ENCODE results near the gene RBMS2. TPM values are rescaled to one million over a fixed set of nuclear protein-coding genes. Genes with fewer than 3 reads are reported as not detected.

The RBMS2 gene
- polyA plus RNA-seq, 1 donor (not counting 4 experiments of a cell fraction or from before 2014, with no cell fraction given): 64.5 TPM

GRCh38 chr12:56585098-56585497, 63.5 kb downstream of the RBMS2 start:
- no peak for FAIRE-seq
- peaks cover 29% of the 10 kb centered on the region for H3K4me1 ChIP-seq (ENCODE audit: control insufficient read depth, extremely low read depth, insufficient read depth, low read length)
- dilution Hi-C loops (cut with MboI; ENCODE audit: extremely low pct_ligation_motif_present, low sequenced_read_pairs): no loop called here

DNA sequence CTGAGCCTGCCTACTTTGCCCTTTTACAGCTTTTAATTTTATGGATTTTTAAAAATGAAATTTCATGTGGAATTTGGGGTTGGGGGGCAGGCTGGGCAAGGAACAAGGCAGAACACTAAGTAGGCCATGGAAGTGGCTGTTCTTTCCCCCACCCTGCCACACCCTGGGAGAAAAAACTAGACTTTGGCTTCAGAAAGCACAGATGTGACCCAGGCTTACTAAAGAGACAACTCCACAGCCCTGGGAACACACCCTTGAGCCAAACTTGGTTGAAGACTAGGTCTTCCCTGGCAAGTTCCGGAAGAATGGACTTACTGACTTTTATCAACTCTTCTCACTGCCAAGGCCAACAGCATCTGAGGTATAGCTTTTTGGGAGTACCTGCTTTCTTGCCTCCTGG, 68.2 kb downstream of the RBMS2 start:
- Histone ChIP-seq H3K9ac (ENCODE audit: control insufficient read depth, extremely low read depth, insufficient read depth, low read length) (no peak overlapping the region), H3K27ac (ENCODE audit: control insufficient read depth, insufficient read depth, low read length) (no peak overlapping the region), H3K9me3 (ENCODE audit: control insufficient read depth, low read depth, low read length) (no peaks in the 10 kb centered on the region), H3K36me3 (ENCODE audit: control insufficient read depth in 2 of 2, extremely low read depth in 1 of 2, insufficient read depth in 2 of 2, low read length in 2 of 2) (peaks cover 34 to 39% of the 10 kb centered on the region in 2 experiments), H4K20me1 (ENCODE audit: control insufficient read depth, extremely low read depth, insufficient read depth, low read length) (no peaks in the 10 kb centered on the region), H3K4me3 (ENCODE audit: control insufficient read depth in 2 of 3, extremely low read depth in 1 of 3, insufficient read depth in 2 of 3, low read depth in 1 of 3, low read length in 3 of 3) (no peak overlapping the region), H2AFZ (ENCODE audit: control insufficient read depth, low read length) (no peak overlapping the region), H3K79me2 (ENCODE audit: control insufficient read depth, insufficient read depth, low read length) (no peaks in the 10 kb centered on the region), H3K4me1 (ENCODE audit: control insufficient read depth, extremely low read depth, insufficient read depth, low read length) (peaks cover 8% of the 10 kb centered on the region), H3K4me2 (ENCODE audit: control insufficient read depth, extremely low read depth, insufficient read depth, low read depth, low read length) (no peak overlapping the region), H3K27me3 (ENCODE audit: control insufficient read depth, extremely low read depth, insufficient read depth, low read length) (no peaks in the 10 kb centered on the region), H3K9me1 (ENCODE audit: control insufficient read depth, extremely low read depth, insufficient read depth, low read length) (no peaks in the 10 kb centered on the region)
- DNase-seq (ENCODE audit: low read depth, low spot score) (no peak), FAIRE-seq (no peak)
- dilution Hi-C loops (cut with MboI; ENCODE audit: extremely low pct_ligation_motif_present, low sequenced_read_pairs): no loop called here
- no peak for TF ChIP-seq EZH2 (IDR thresholded peaks at IDR 0.05; ENCODE audit: low read length)
- TF ChIP-seq, protein P1, sequence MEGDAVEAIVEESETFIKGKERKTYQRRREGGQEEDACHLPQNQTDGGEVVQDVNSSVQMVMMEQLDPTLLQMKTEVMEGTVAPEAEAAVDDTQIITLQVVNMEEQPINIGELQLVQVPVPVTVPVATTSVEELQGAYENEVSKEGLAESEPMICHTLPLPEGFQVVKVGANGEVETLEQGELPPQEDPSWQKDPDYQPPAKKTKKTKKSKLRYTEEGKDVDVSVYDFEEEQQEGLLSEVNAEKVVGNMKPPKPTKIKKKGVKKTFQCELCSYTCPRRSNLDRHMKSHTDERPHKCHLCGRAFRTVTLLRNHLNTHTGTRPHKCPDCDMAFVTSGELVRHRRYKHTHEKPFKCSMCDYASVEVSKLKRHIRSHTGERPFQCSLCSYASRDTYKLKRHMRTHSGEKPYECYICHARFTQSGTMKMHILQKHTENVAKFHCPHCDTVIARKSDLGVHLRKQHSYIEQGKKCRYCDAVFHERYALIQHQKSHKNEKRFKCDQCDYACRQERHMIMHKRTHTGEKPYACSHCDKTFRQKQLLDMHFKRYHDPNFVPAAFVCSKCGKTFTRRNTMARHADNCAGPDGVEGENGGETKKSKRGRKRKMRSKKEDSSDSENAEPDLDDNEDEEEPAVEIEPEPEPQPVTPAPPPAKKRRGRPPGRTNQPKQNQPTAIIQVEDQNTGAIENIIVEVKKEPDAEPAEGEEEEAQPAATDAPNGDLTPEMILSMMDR (optimal IDR thresholded peaks at IDR 0.05 in 1 of 3, IDR thresholded peaks at IDR 0.05 in 1 of 3, conservative IDR thresholded peaks at IDR 0.05 in 1 of 3; ENCODE audit: extremely low read depth in 1 of 3, insufficient read depth in 2 of 3, low read length in 3 of 3): no peak

More at GRCh38 chr12:56585098-56585497, 63.5 kb downstream of the RBMS2 start:
- DNase-seq (ENCODE audit: low read depth, low spot score): no peak
- no peak overlapping the region for H2AFZ ChIP-seq (ENCODE audit: control insufficient read depth, low read length)
- no peak overlapping the region for H3K4me2 ChIP-seq (ENCODE audit: control insufficient read depth, extremely low read depth, insufficient read depth, low read depth, low read length)
- H3K27ac ChIP-seq (ENCODE audit: control insufficient read depth, insufficient read depth, low read length): no peak overlapping the region
- H3K9me1 ChIP-seq (ENCODE audit: control insufficient read depth, extremely low read depth, insufficient read depth, low read length): no peaks in the 10 kb centered on the region
- H3K9me3 ChIP-seq (ENCODE audit: control insufficient read depth, low read depth, low read length): no peaks in the 10 kb centered on the region
- H3K79me2 ChIP-seq (ENCODE audit: control insufficient read depth, insufficient read depth, low read length): no peaks in the 10 kb centered on the region
- no peaks in the 10 kb centered on the region for H3K27me3 ChIP-seq (ENCODE audit: control insufficient read depth, extremely low read depth, insufficient read depth, low read length)
- no peaks in the 10 kb centered on the region for H4K20me1 ChIP-seq (ENCODE audit: control insufficient read depth, extremely low read depth, insufficient read depth, low read length)
- no peak overlapping the region for H3K9ac ChIP-seq (ENCODE audit: control insufficient read depth, extremely low read depth, insufficient read depth, low read length)
- H3K36me3 ChIP-seq (ENCODE audit: control insufficient read depth in 2 of 2, extremely low read depth in 1 of 2, insufficient read depth in 2 of 2, low read length in 2 of 2): peaks cover 31 to 48% of the 10 kb centered on the region in 2 experiments
- TF ChIP-seq, protein P1 (optimal IDR thresholded peaks at IDR 0.05 in 1 of 3, IDR thresholded peaks at IDR 0.05 in 1 of 3, conservative IDR thresholded peaks at IDR 0.05 in 1 of 3; ENCODE audit: extremely low read depth in 1 of 3, insufficient read depth in 2 of 3, low read length in 3 of 3): no peak
- TF ChIP-seq EZH2 (IDR thresholded peaks at IDR 0.05; ENCODE audit: low read length): no peak
- H3K4me3 ChIP-seq (ENCODE audit: control insufficient read depth in 2 of 3, extremely low read depth in 1 of 3, insufficient read depth in 2 of 3, low read depth in 1 of 3, low read length in 3 of 3): no peak overlapping the region
